HG02973 (cell line): ENCODE data around the gene NT5C3B.

ENCODE experiments used
- ATAC-seq: cut with Tn5 transposase; IDR thresholded peaks from one replicate; pipeline ENCODE4 v1.9.1; 2021; ENCODE audit warnings: moderate library complexity; ENCODE audit not compliant: unreplicated experiment

Gene NT5C3B

GRCh38 chr17:41811549-41812380, 24.3 kb downstream of the NT5C3B start, which contains the start of gene P3H4:
Gene P3H4, minus strand, starts transcription at chr17:41811949. Its CDS starts 34 bp downstream, at chr17:41811915.
- no peak for ATAC-seq

- ATAC-seq: no peak
Observed at GRCh38 chr17:41810659-41811548, 25.1 kb downstream of the NT5C3B start.

GRCh38 chr17:41806685-41807445, 29.2 kb downstream of the NT5C3B start:
- ATAC-seq: no peak

GRCh38 chr17:41803049-41804020, 32.7 kb downstream of the NT5C3B start:
- ATAC-seq: no peak

GRCh38 chr17:41801374-41802271, 34.4 kb downstream of the NT5C3B start:
- no peak for ATAC-seq

GRCh38 chr17:41800601-41801373, 35.2 kb downstream of the NT5C3B start:
- no peak for ATAC-seq

GRCh38 chr17:41799366-41799765, 36.7 kb downstream of the NT5C3B start:
- no peak for ATAC-seq

GRCh38 chr17:41797377-41797776, 38.7 kb downstream of the NT5C3B start:
- ATAC-seq: no peak

- ATAC-seq: no peak
Observed at GRCh38 chr17:41796121-41796895, 39.7 kb downstream of the NT5C3B start.

- no peak for ATAC-seq
Observed at GRCh38 chr17:41794540-41794975, 41.5 kb downstream of the NT5C3B start.

- ATAC-seq: no peak
Observed at GRCh38 chr17:41793784-41794539, 42.1 kb downstream of the NT5C3B start.

- ATAC-seq: no peak
Observed at GRCh38 chr17:41792845-41793783, 42.9 kb downstream of the NT5C3B start.

GRCh38 chr17:41787021-41787418, 49.0 kb downstream of the NT5C3B start:
- no peak for ATAC-seq

- peak; percentile 71 for ATAC-seq
Observed at GRCh38 chr17:41786227-41787020, 49.6 kb downstream of the NT5C3B start, which contains the start of gene JUP. Gene JUP, minus strand, starts transcription at chr17:41786711. Its CDS starts 14,857 bp downstream, at chr17:41771854.

- ATAC-seq: no peak
Observed at GRCh38 chr17:41785859-41786226, 50.2 kb downstream of the NT5C3B start.
